Astrocyte (in vitro differentiated cells and primary cell): ENCODE results near the gene WFDC12.

ENCODE experiments used
- CTCF ChIP-seq: IDR thresholded peaks from 2 replicates; pipeline ENCODE4 v1.5.1; 2011; ENCODE audit warnings: low read depth, mild to moderate bottlenecking, inconsistent platforms, low read length, moderate library complexity; ENCODE audit not compliant: insufficient read depth
- EZH2 ChIP-seq: IDR thresholded peaks from 2 replicates; pipeline ENCODE4 v1.6.1; 2012; ENCODE audit warnings: mild to moderate bottlenecking, low read length, inconsistent platforms; ENCODE audit not compliant: insufficient read depth

- no peak for TF ChIP-seq CTCF
- peak; percentile 86 for TF ChIP-seq EZH2
Measured at GRCh38 chr20:45098103-45098773, 26.0 kb downstream of the WFDC12 start.
